Upper lobe of left lung (tissue), 4 donors: ENCODE data around the gene CACNA2D2.

Experiments
- EP300 ChIP-seq, 4 donors: sonication (generic); formaldehyde crosslinking; IDR thresholded peaks; one replicate each; pipeline ENCODE4 v1.5.1; 2017; ENCODE audit warnings: antibody characterized with exemption in 4 of 4, control low read depth in 2 of 4
- POLR2A ChIP-seq, 4 donors: fragments of 450-650 bp; IDR thresholded peaks; one replicate each; pipeline ENCODE4 v1.5.1; 2016 to 2017; ENCODE audit warnings: antibody characterized with exemption in 4 of 4, mild to moderate bottlenecking in 2 of 4
- POLR2AphosphoS5 ChIP-seq, 2 donors: sonication (generic); formaldehyde crosslinking; IDR thresholded peaks; one replicate each; pipeline ENCODE4 v1.5.1; 2017; ENCODE audit warnings: antibody characterized with exemption in 2 of 2
- TF ChIP-seq, protein P1 (sequence below), 6 experiments: fragments of 450-650 bp in 4 of 6; fragments of 200-600 bp in 2 of 6; sonication (generic) in 2 of 6; IDR thresholded peaks; one replicate each; pipeline ENCODE4 v1.5.1; 2016 to 2019; ENCODE audit warnings: antibody characterized with exemption in 6 of 6

- TF ChIP-seq, protein P1, sequence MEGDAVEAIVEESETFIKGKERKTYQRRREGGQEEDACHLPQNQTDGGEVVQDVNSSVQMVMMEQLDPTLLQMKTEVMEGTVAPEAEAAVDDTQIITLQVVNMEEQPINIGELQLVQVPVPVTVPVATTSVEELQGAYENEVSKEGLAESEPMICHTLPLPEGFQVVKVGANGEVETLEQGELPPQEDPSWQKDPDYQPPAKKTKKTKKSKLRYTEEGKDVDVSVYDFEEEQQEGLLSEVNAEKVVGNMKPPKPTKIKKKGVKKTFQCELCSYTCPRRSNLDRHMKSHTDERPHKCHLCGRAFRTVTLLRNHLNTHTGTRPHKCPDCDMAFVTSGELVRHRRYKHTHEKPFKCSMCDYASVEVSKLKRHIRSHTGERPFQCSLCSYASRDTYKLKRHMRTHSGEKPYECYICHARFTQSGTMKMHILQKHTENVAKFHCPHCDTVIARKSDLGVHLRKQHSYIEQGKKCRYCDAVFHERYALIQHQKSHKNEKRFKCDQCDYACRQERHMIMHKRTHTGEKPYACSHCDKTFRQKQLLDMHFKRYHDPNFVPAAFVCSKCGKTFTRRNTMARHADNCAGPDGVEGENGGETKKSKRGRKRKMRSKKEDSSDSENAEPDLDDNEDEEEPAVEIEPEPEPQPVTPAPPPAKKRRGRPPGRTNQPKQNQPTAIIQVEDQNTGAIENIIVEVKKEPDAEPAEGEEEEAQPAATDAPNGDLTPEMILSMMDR (IDR thresholded peaks at IDR 0.05) = no peak
- TF ChIP-seq POLR2A (IDR thresholded peaks at IDR 0.05) (no peak), POLR2AphosphoS5 (IDR thresholded peaks at IDR 0.05) (no peak), EP300 (IDR thresholded peaks at IDR 0.05) (no peak)
Observed at GRCh38 chr3:50551681-50552435, 48.4 kb upstream of the CACNA2D2 start.
